HepG2 (cell line): ENCODE measurements around the gene ALG8. TPM values are rescaled to one million over a fixed set of nuclear protein-coding genes. Genes with fewer than 3 reads are reported as not detected.

ENCODE experiments used
- CEBPB ChIP-seq: IDR thresholded peaks from 2 replicates; pipeline ENCODE4 v1.6.1; 2011; ENCODE audit warnings: low read depth, low read length, improper control_type of control experiment, borderline replicate concordance
- CREB1 ChIP-seq, 2 experiments: fragments of 450-650 bp in 1 of 2; IDR thresholded peaks; 2 replicates each; pipeline ENCODE4 v1.6.1; 2016 to 2017; ENCODE audit warnings: control low read depth in 1 of 2, mild to moderate bottlenecking in 1 of 2, missing compliant biosample characterization in 1 of 2, missing genetic modification characterization in 1 of 2
- DPF2 ChIP-seq: sonication (generic); formaldehyde crosslinking; IDR thresholded peaks from 2 replicates; pipeline ENCODE4 v1.4.0; 2020; ENCODE audit warnings: mild to moderate bottlenecking, low read depth, missing genetic modification reagents, borderline replicate concordance
- IKZF1 ChIP-seq: fragments of 450-650 bp; IDR thresholded peaks from 2 replicates; pipeline ENCODE4 v1.7.1; 2016
- MAF1 ChIP-seq: sonication (generic); formaldehyde crosslinking; IDR thresholded peaks from 2 replicates; pipeline ENCODE4 v1.5.0; 2020; ENCODE audit warnings: missing genetic modification reagents, borderline replicate concordance
- MIER3 ChIP-seq: IDR thresholded peaks from 2 replicates; pipeline ENCODE4 v1.6.1; 2016; ENCODE audit warnings: missing compliant biosample characterization, borderline replicate concordance
- MIXL1 ChIP-seq: IDR thresholded peaks from 2 replicates; pipeline ENCODE4 v1.6.1; 2016
- NCOA5 ChIP-seq: sonication (generic); formaldehyde crosslinking; IDR thresholded peaks from 2 replicates; pipeline ENCODE4 v1.4.0; 2020; ENCODE audit warnings: missing genetic modification reagents
- NR0B2 ChIP-seq: sonication (generic); formaldehyde crosslinking; IDR thresholded peaks from 2 replicates; pipeline ENCODE4 v1.4.0; 2020; ENCODE audit warnings: mild to moderate bottlenecking, missing genetic modification reagents
- PAWR ChIP-seq: sonication (generic); formaldehyde crosslinking; IDR thresholded peaks from 2 replicates; pipeline ENCODE4 v1.4.0; 2020; ENCODE audit warnings: missing genetic modification reagents, mild to moderate bottlenecking, borderline replicate concordance
- PCBP2 ChIP-seq: fragments of 200-400 bp; formaldehyde crosslinking; optimal IDR thresholded peaks from 2 replicates; pipeline ENCODE3; 2018; ENCODE audit warnings: low read length, low read depth; ENCODE audit not compliant: poor library complexity, severe bottlenecking
- POLR2AphosphoS5 ChIP-seq: IDR thresholded peaks from 2 replicates; pipeline ENCODE4 v1.6.1; 2012; ENCODE audit warnings: low read depth, low read length
- SRSF1 ChIP-seq: fragments of 200-400 bp; formaldehyde crosslinking; optimal IDR thresholded peaks from 2 replicates; pipeline ENCODE3; 2017; ENCODE audit warnings: mild to moderate bottlenecking, low read depth, low read length, moderate library complexity
- YEATS4 ChIP-seq: sonication (generic); formaldehyde crosslinking; IDR thresholded peaks from 2 replicates; pipeline ENCODE4 v1.4.0; 2020; ENCODE audit warnings: missing genetic modification reagents, borderline replicate concordance
- ZBTB42 ChIP-seq: sonication (generic); formaldehyde crosslinking; IDR thresholded peaks from 2 replicates; pipeline ENCODE4 v1.5.0; 2020; ENCODE audit warnings: mild to moderate bottlenecking, missing genetic modification reagents
- ZEB1 ChIP-seq: IDR thresholded peaks from 2 replicates; pipeline ENCODE4 v1.6.1; 2012; ENCODE audit warnings: mild to moderate bottlenecking, low read depth, inconsistent platforms; ENCODE audit not compliant: insufficient replicate concordance
- ZNF143 ChIP-seq: sonication (generic); formaldehyde crosslinking; IDR thresholded peaks from 2 replicates; pipeline ENCODE4 v1.4.0; 2020; ENCODE audit warnings: missing genetic modification reagents
- ZNF274 ChIP-seq: sonication (generic); formaldehyde crosslinking; IDR thresholded peaks from 2 replicates; pipeline ENCODE4 v1.5.1; 2020; ENCODE audit warnings: mild to moderate bottlenecking, missing genetic modification reagents
- ZNF296 ChIP-seq: sonication (generic); formaldehyde crosslinking; conservative IDR thresholded peaks from 2 replicates; pipeline ENCODE4 v1.5.0; 2020; ENCODE audit warnings: mild to moderate bottlenecking, missing genetic modification reagents
- ZNF431 ChIP-seq: sonication (generic); formaldehyde crosslinking; IDR thresholded peaks from 2 replicates; pipeline ENCODE4 v1.9.0; 2022; ENCODE audit warnings: missing genetic modification reagents, low read depth, mild to moderate bottlenecking, borderline replicate concordance
- ZNF512 ChIP-seq: sonication (generic); formaldehyde crosslinking; IDR thresholded peaks from 2 replicates; pipeline ENCODE4 v1.4.0; 2020; ENCODE audit warnings: mild to moderate bottlenecking, missing genetic modification reagents
- ZNF552 ChIP-seq: sonication (generic); formaldehyde crosslinking; IDR thresholded peaks from 2 replicates; pipeline ENCODE4 v1.9.0; 2022; ENCODE audit warnings: missing genetic modification reagents, mild to moderate bottlenecking, borderline replicate concordance
- ZNF652 ChIP-seq: IDR thresholded peaks from 2 replicates; pipeline ENCODE4 v1.6.1; 2016; ENCODE audit warnings: low read depth, borderline replicate concordance
- ZNF740 ChIP-seq: sonication (generic); formaldehyde crosslinking; IDR thresholded peaks from 2 replicates; pipeline ENCODE4 v1.4.0; 2020; ENCODE audit warnings: missing genetic modification reagents
- polyA plus RNA-seq, 8 experiments: library from polyadenylated mRNA; depleted of rRNA in 3 of 8; stranded (reverse) in 7 of 8; unstranded in 1 of 8; fragments of >200 nt; fragmentation: Illumina TruSeq in 4 of 8; extraction: Trizol in 4 of 8; gene quantifications; 2 replicates each; pipeline versions ENCODE4 v1.2.1 to v1.2.3, GENCODE V29; 2011 to 2016; ENCODE audit warnings: low read depth in 4 of 8, missing spikeins in 1 of 8, mixed read lengths in 1 of 8; ENCODE audit not compliant: insufficient read depth in 1 of 8
- total RNA-seq, 5 experiments: library from RNA; depleted of rRNA; stranded (reverse); fragments of >200 nt; fragmentation: Illumina TruSeq; extraction: Trizol; gene quantifications; 2 replicates each; pipeline ENCODE4 v1.2.3, GENCODE V29; 2016; ENCODE audit warnings: low read depth in 1 of 5
- TF ChIP-seq, protein P1 (sequence below): sonication (generic); formaldehyde crosslinking; IDR thresholded peaks from 2 replicates; pipeline ENCODE4 v1.5.1; 2020; ENCODE audit warnings: mild to moderate bottlenecking, missing genetic modification reagents

ALG8 gene
- total and polyA plus RNA-seq, 2 of the 13 experiments (the other 11 are each of a cell fraction or from before 2014, with no cell fraction given): 75.8 to 88.0 TPM

- no peak for TF ChIP-seq PCBP2
- TF ChIP-seq NR0B2 (CRISPR knock-in tag): no peak; the same call in 1 of the 2 replicates
- TF ChIP-seq YEATS4 (CRISPR knock-in tag): peak; percentile 97
- TF ChIP-seq ZNF552 (CRISPR knock-in tag): peak; percentile 86
- 0 out of 2 replicates have a peak, but pooled peaks have one; percentile 67 for TF ChIP-seq MIER3 (CRISPR knock-in tag)
- peak; percentile 61; the same call in 1 of the 2 replicates for TF ChIP-seq ZNF143 (CRISPR knock-in tag)
- TF ChIP-seq ZNF652 (CRISPR knock-in tag): no peak; the same call in 1 of the 2 replicates
- TF ChIP-seq MAF1 (CRISPR knock-in tag): peak; percentile 83; the same call in 1 of the 2 replicates
- no peak for TF ChIP-seq DPF2 (CRISPR knock-in tag)
- 0 out of 2 replicates have a peak, but pooled peaks have one; percentile 34 for TF ChIP-seq CREB1 (IDR thresholded peaks at IDR 0.05)
- TF ChIP-seq CREB1 (CRISPR knock-in tag; IDR thresholded peaks at IDR 0.05): peak; percentile 58; the same call in 1 of the 2 replicates
- TF ChIP-seq ZNF431 (CRISPR knock-in tag): peak; percentile 93
- no peak for TF ChIP-seq ZNF512 (CRISPR knock-in tag)
- peak; percentile 78; the same call in 1 of the 2 replicates for TF ChIP-seq ZNF740
- TF ChIP-seq ZBTB42 (CRISPR knock-in tag): no peak
- no peak for TF ChIP-seq CEBPB
- no peak for TF ChIP-seq NCOA5 (CRISPR knock-in tag)
- TF ChIP-seq, protein P1, sequence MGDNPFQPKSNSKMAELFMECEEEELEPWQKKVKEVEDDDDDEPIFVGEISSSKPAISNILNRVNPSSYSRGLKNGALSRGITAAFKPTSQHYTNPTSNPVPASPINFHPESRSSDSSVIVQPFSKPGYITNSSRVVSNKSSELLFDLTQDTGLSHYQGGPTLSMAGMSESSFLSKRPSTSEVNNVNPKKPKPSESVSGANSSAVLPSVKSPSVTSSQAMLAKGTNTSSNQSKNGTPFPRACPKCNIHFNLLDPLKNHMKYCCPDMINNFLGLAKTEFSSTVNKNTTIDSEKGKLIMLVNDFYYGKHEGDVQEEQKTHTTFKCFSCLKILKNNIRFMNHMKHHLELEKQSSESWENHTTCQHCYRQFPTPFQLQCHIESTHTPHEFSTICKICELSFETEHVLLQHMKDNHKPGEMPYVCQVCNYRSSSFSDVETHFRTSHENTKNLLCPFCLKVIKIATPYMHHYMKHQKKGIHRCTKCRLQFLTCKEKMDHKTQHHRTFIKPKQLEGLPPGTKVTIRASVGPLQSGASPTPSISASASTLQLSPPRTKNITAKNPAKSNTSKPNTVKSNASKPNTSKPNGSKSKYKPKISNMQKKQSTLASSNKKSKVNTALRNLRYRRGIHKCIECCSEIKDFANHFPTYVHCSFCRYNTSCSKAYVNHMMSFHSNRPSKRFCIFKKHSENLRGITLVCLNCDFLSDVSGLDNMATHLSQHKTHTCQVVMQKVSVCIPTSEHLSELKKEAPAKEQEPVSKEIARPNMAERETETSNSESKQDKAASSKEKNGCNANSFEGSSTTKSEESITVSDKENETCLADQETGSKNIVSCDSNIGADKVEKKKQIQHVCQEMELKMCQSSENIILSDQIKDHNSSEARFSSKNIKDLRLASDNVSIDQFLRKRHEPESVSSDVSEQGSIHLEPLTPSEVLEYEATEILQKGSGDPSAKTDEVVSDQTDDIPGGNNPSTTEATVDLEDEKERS (CRISPR knock-in tag): peak; percentile 82
- 0 out of 2 replicates have a peak, but pooled peaks have one; percentile 79 for TF ChIP-seq ZNF296 (CRISPR knock-in tag)
- TF ChIP-seq ZNF274 (CRISPR knock-in tag): peak; percentile 88
- TF ChIP-seq PAWR (CRISPR knock-in tag): no peak
- TF ChIP-seq MIXL1 (CRISPR knock-in tag): peak; percentile 86
- TF ChIP-seq ZEB1: peak; percentile 43
- peak; percentile 93 for TF ChIP-seq POLR2AphosphoS5
- TF ChIP-seq IKZF1: no peak
- peak; percentile 97 for TF ChIP-seq SRSF1
Measured at GRCh38 chr11:78079232-78080083, 60.0 kb downstream of the ALG8 start, which contains the start of gene NDUFC2 (continued).
